Urothelium cell line (cell line): ENCODE data around the gene IL23A.
"Not testable (repeated sequence)": the region's sequence is repeated elsewhere in the genome, so short reads cannot be mapped to it uniquely, and the experiment has no call there.

Experiments
- DNase-seq: peaks from one replicate; pipeline ENCODE4 v3.0.0; 2011; ENCODE audit warnings: low spot score, mixed read lengths
- FAIRE-seq: peaks from 2 replicates; lab custom pipeline; 2011; peaks lifted over from hg19 to GRCh38; lab: Jason Lieb, UNC

IL23A gene

GRCh38 chr12:56324206-56324605 lies 14.5 kb upstream of the IL23A start:
- FAIRE-seq: no peak

GRCh38 chr12:56326126-56326525 lies 12.6 kb upstream of the IL23A start:
- no peak for FAIRE-seq
- DNase-seq: no peak

More at GRCh38 chr12:56324206-56324605, 14.5 kb upstream of the IL23A start:
- no peak for DNase-seq

- no peak for FAIRE-seq
- no peak for DNase-seq
Measured at GRCh38 chr12:56326533-56326932, 12.2 kb upstream of the IL23A start.

- no peak for FAIRE-seq
Measured at GRCh38 chr12:56330936-56331490, 7.7 kb upstream of the IL23A start.

GRCh38 chr12:56332512-56333196 lies 6.0 kb upstream of the IL23A start:
- no peak for DNase-seq
- FAIRE-seq: no peak

More at GRCh38 chr12:56330936-56331490, 7.7 kb upstream of the IL23A start:
- no peak for DNase-seq

GRCh38 chr12:56333197-56333678 lies 5.4 kb upstream of the IL23A start:
- no peak for DNase-seq
- FAIRE-seq: no peak

- no peak for FAIRE-seq
- DNase-seq: peak; percentile 99
Measured at GRCh38 chr12:56333679-56334489, 4.8 kb upstream of the IL23A start, which contains the start of gene PAN2. Gene PAN2, minus strand, starts transcription at chr12:56334000. Its CDS starts 906 bp downstream, at chr12:56333094.

- DNase-seq (no peak), FAIRE-seq (no peak)
Measured at GRCh38 chr12:56334490-56334793, 4.2 kb upstream of the IL23A start.

- DNase-seq, FAIRE-seq: not testable (repeated sequence)
Measured at GRCh38 chr12:56335527-56335926, 3.2 kb upstream of the IL23A start.

- no peak for DNase-seq
Measured at GRCh38 chr12:56336361-56337167, 2.1 kb upstream of the IL23A start.

GRCh38 chr12:56337753-56338251 lies 882 bp upstream of the IL23A start:
- FAIRE-seq (no peak), DNase-seq (no peak)

More at GRCh38 chr12:56336361-56337167, 2.1 kb upstream of the IL23A start:
- FAIRE-seq: no peak

- DNase-seq (no peak), FAIRE-seq (no peak)
Measured at GRCh38 chr12:56339158-56339422, 406 bp downstream of the IL23A start.

- DNase-seq (no peak), FAIRE-seq (no peak)
Measured at GRCh38 chr12:56341616-56342015, 2.9 kb downstream of the IL23A start.

GRCh38 chr12:56342290-56342689 lies 3.6 kb downstream of the IL23A start:
- not testable (repeated sequence) for DNase-seq, FAIRE-seq

- DNase-seq: no peak
- FAIRE-seq: no peak
Measured at GRCh38 chr12:56346675-56347074, 8.0 kb downstream of the IL23A start.

- not testable (repeated sequence) for DNase-seq, FAIRE-seq
Measured at GRCh38 chr12:56347255-56347654, 8.6 kb downstream of the IL23A start.

GRCh38 chr12:56348776-56349175 lies 10.1 kb downstream of the IL23A start:
- DNase-seq (no peak), FAIRE-seq (no peak)

GRCh38 chr12:56350662-56351061 lies 12.0 kb downstream of the IL23A start:
- no peak for FAIRE-seq
- DNase-seq: no peak

GRCh38 chr12:56351325-56351724 lies 12.6 kb downstream of the IL23A start:
- DNase-seq (no peak), FAIRE-seq (no peak)

GRCh38 chr12:56358836-56359532 lies 20.3 kb downstream of the IL23A start:
- FAIRE-seq (no peak), DNase-seq (no peak)
